Esophagus muscularis mucosa (tissue), 4 donors: ENCODE results near the gene ADGRD2.

Experiments
- CTCF ChIP-seq, 3 experiments: fragments of 200-600 bp in 2 of 3; fragments of 450-650 bp in 1 of 3; sonication (generic) in 2 of 3; IDR thresholded peaks; one replicate each; pipeline ENCODE4 v1.5.1; 2017 to 2019; ENCODE audit warnings: antibody characterized with exemption in 3 of 3, mild to moderate bottlenecking in 2 of 3, moderate library complexity in 1 of 3
- EP300 ChIP-seq: sonication (generic); formaldehyde crosslinking; IDR thresholded peaks from one replicate; pipeline ENCODE4 v1.6.1; 2017; ENCODE audit warnings: antibody characterized with exemption
- POLR2A ChIP-seq: fragments of 450-650 bp; IDR thresholded peaks from one replicate; pipeline ENCODE4 v1.6.1; 2017; ENCODE audit warnings: antibody characterized with exemption, moderate library complexity, mild to moderate bottlenecking, low read depth

- TF ChIP-seq CTCF (IDR thresholded peaks at IDR 0.05) = no peak
- TF ChIP-seq POLR2A = no peak
- TF ChIP-seq EP300 = no peak
Measured at GRCh38 chr9:124502711-124503702, 52.8 kb downstream of the ADGRD2 start.
